ENCODE measurements around the gene NUDT8.
A peak's percentile ranks its signal among the peaks of the same experiment; 100 is the strongest.
"Not testable (repeated sequence)": the region's sequence is repeated elsewhere in the genome, so short reads cannot be mapped to it uniquely, and the experiment has no call there.

Gene NUDT8

GRCh38 chr11:67630228-67630942 is 648 bp upstream of the NUDT8 start:
- peak; percentile 97 for DNase-seq (ENCODE audit: low read depth)
- H3K4me3 ChIP-seq (ENCODE audit: low read length), result peak overlapping the region; percentile 77
- peak; percentile 64 for TF ChIP-seq CTCF (conservative IDR thresholded peaks at IDR 0.05; ENCODE audit: low read length)

GRCh38 chr11:67628710-67629385 is 889 bp downstream of the NUDT8 start:
- DNase-seq (ENCODE audit: low read depth), result no peak
- no peak overlapping the region for H3K4me3 ChIP-seq (ENCODE audit: low read length)
- no peak; the same call in 1 of the 2 replicates for TF ChIP-seq CTCF (conservative IDR thresholded peaks at IDR 0.05; ENCODE audit: low read length)

GRCh38 chr11:67627812-67628624 is 1.7 kb downstream of the NUDT8 start:
- TF ChIP-seq CTCF (conservative IDR thresholded peaks at IDR 0.05; ENCODE audit: low read length), result no peak
- H3K4me3 ChIP-seq (ENCODE audit: low read length), result no peak overlapping the region
- DNase-seq (ENCODE audit: low read depth), result no peak

- no peak overlapping the region for H3K4me3 ChIP-seq (ENCODE audit: low read length)
- TF ChIP-seq CTCF (conservative IDR thresholded peaks at IDR 0.05; ENCODE audit: low read length), result no peak
- no peak for DNase-seq (ENCODE audit: low read depth)
These were observed 2.3 kb downstream of the NUDT8 start for GRCh38 chr11:67627441-67627811.

GRCh38 chr11:67626970-67627369 is 2.8 kb downstream of the NUDT8 start:
- DNase-seq (ENCODE audit: low read depth), result no peak
- no peak for TF ChIP-seq CTCF (conservative IDR thresholded peaks at IDR 0.05; ENCODE audit: low read length)
- no peak overlapping the region for H3K4me3 ChIP-seq (ENCODE audit: low read length)

GRCh38 chr11:67626131-67626833 is 3.5 kb downstream of the NUDT8 start:
- not testable (repeated sequence) for DNase-seq (ENCODE audit: low read depth); H3K4me3 ChIP-seq (ENCODE audit: low read length)

GRCh38 chr11:67623795-67624194 is 5.9 kb downstream of the NUDT8 start:
- H3K4me3 ChIP-seq (ENCODE audit: low read length); DNase-seq (ENCODE audit: low read depth): not testable (repeated sequence)

GRCh38 chr11:67622905-67623304 is 6.8 kb downstream of the NUDT8 start:
- H3K4me3 ChIP-seq (ENCODE audit: low read length); DNase-seq (ENCODE audit: low read depth): not testable (repeated sequence)

- not testable (repeated sequence) for H3K4me3 ChIP-seq (ENCODE audit: low read length); DNase-seq (ENCODE audit: low read depth)
These were observed 7.8 kb downstream of the NUDT8 start for GRCh38 chr11:67621928-67622327.

GRCh38 chr11:67620621-67621020 is 9.1 kb downstream of the NUDT8 start:
- H3K4me3 ChIP-seq (ENCODE audit: low read length); DNase-seq (ENCODE audit: low read depth): not testable (repeated sequence)

- DNase-seq (ENCODE audit: low read depth); H3K4me3 ChIP-seq (ENCODE audit: low read length): not testable (repeated sequence)
These were observed 9.8 kb downstream of the NUDT8 start for GRCh38 chr11:67619683-67620618.
